ENCODE results near the gene IKZF2. TPM values are rescaled to one million over a fixed set of nuclear protein-coding genes. Genes with fewer than 3 reads are reported as not detected.
"Not testable (repeated sequence)": the region's sequence is repeated elsewhere in the genome, so short reads cannot be mapped to it uniquely, and the experiment has no call there.

The IKZF2 gene
- total RNA-seq, 1 donor from 2014 or later: 29.2 TPM

DNA sequence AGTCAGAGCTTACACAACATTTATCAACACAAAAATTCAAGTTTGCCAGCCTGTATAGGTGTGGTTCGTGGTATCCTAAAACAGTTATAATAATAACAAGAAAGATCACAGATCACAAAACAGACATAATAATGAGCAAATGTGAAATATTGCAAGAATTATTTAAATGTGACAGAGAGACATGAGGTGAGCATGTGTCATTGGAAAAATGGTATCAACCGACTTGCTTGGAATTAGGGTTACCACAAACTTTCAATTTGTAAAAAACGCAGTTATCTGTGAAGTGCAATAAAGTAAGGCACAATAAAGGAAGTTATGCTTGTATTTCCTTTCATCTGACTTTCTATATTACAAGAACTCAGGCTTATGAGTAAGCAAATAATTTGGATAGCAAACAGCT is 116.8 kb downstream of the IKZF2 start:
- Histone ChIP-seq H3K9me3 (no peaks in the 10 kb centered on the region), H3K4me3 (no peak overlapping the region), H3K36me3 (no peaks in the 10 kb centered on the region), H3K4me1 (peaks cover 6% of the 10 kb centered on the region), H3K27me3 (no peaks in the 10 kb centered on the region), H3K27ac (no peak overlapping the region)
- TF ChIP-seq POLR2A (IDR thresholded peaks at IDR 0.05): no peak
- no peak for TF ChIP-seq POLR2AphosphoS5 (IDR thresholded peaks at IDR 0.05; ENCODE audit: insufficient read depth in 1 of 2, low read depth in 1 of 2)
- TF ChIP-seq, protein P1, sequence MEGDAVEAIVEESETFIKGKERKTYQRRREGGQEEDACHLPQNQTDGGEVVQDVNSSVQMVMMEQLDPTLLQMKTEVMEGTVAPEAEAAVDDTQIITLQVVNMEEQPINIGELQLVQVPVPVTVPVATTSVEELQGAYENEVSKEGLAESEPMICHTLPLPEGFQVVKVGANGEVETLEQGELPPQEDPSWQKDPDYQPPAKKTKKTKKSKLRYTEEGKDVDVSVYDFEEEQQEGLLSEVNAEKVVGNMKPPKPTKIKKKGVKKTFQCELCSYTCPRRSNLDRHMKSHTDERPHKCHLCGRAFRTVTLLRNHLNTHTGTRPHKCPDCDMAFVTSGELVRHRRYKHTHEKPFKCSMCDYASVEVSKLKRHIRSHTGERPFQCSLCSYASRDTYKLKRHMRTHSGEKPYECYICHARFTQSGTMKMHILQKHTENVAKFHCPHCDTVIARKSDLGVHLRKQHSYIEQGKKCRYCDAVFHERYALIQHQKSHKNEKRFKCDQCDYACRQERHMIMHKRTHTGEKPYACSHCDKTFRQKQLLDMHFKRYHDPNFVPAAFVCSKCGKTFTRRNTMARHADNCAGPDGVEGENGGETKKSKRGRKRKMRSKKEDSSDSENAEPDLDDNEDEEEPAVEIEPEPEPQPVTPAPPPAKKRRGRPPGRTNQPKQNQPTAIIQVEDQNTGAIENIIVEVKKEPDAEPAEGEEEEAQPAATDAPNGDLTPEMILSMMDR (IDR thresholded peaks at IDR 0.05): no peak
- intact Hi-C loops (cut with DNase I): no loop called here
- no peak for DNase-seq (ENCODE audit: extremely low spot score in 2 of 2)

DNA sequence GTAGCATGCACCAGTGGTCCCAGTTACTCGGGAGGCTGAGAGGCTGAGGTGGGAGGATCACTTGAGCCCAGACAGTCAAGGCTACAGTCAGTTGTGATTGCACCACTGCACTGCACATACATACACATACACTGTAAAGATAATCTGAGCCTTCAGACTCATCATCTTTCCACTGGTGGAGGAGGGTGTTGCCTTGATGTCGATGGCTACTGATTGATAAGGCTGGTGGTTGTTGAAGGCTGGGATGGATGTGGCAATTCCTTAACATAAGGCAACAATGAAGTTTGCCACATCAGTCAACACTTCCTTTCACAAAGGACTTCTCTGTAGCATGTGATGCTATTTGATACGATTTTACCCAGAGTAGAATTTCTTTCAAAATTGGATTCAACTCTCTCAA is 118.8 kb downstream of the IKZF2 start:
- Histone ChIP-seq H3K27ac (no peak overlapping the region), H3K27me3 (no peaks in the 10 kb centered on the region), H3K36me3 (no peaks in the 10 kb centered on the region), H3K4me3 (no peak overlapping the region), H3K4me1 (no peaks in the 10 kb centered on the region), H3K9me3 (no peaks in the 10 kb centered on the region)
- TF ChIP-seq POLR2A (IDR thresholded peaks at IDR 0.05): no peak
- no peak for TF ChIP-seq POLR2AphosphoS5 (IDR thresholded peaks at IDR 0.05; ENCODE audit: insufficient read depth in 1 of 2, low read depth in 1 of 2)
- TF ChIP-seq, protein P1 (IDR thresholded peaks at IDR 0.05): no peak
- intact Hi-C loops (cut with DNase I): no loop called here
- no peak for DNase-seq (ENCODE audit: extremely low spot score in 2 of 2)

DNA sequence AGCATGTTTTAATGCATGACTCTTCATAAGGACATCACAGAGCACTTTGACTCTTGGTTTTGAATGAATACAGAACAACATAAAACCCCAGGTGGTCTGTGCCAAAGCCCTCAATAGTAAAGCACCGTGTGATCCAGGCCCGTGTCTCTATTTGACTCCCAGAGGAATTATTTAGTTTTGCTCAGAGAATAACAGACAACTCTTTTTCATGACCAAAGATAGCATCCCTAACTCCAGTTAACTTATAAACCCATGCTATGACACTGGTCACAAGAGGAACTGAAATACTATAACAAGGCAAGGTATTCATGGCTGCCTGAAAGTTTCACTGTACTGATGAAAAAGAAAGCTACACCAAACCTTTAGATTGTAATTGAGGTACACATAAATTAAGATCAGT is 128.4 kb downstream of the IKZF2 start:
- Histone ChIP-seq H3K27me3 (no peaks in the 10 kb centered on the region), H3K36me3 (no peaks in the 10 kb centered on the region), H3K27ac (no peak overlapping the region), H3K9me3 (no peaks in the 10 kb centered on the region), H3K4me3 (no peak overlapping the region), H3K4me1 (no peaks in the 10 kb centered on the region)
- DNase-seq (ENCODE audit: extremely low spot score in 2 of 2): no peak
- TF ChIP-seq, protein P1 (IDR thresholded peaks at IDR 0.05): no peak
- intact Hi-C loops (cut with DNase I): no loop called here

DNA sequence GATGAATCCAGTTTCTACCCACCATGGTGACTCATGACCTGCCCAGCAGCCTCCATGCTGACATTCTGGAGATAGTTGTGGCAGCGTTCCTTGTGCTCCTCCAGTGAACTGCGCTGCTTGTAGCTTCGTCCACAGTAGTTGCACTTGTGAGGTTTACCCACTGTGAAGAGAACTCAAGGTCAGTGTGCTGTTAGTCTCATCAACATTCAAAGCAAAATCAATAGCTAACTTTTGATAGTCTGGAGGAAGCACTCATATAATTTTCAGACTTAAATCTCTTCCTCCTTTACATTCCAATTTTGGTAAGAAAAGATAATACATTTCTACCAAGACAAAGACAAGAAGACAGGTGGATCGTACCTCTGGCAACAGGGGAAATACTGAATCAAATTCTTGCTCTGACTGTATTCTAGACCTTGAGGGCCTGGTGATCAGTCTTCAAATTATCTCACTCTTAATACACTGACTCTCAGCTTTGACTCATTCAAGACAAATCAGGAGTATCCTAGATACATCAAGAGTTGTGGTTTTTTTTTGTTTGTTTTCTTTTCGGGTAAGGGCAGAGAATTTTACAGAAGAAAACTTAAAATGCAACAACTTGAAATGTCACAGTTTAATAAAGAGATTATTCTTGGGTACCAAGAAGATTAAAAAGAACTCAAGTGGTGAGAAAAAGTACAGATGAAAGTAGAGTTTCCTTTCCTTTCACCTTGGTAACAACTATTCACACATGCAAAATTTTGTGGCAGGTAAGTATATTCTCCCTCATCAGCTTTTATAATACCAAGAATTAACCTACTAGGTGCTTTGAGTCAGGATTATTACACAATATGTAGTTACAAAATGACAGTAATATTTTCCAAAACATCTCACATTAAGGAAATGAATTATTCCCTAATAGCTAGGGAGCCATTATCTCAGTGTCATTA is 129.2 kb downstream of the IKZF2 start:
- Histone ChIP-seq H3K36me3 (no peaks in the 10 kb centered on the region), H3K4me1 (no peaks in the 10 kb centered on the region), H3K27me3 (no peaks in the 10 kb centered on the region), H3K4me3 (no peak overlapping the region), H3K9me3 (no peaks in the 10 kb centered on the region), H3K27ac (no peak overlapping the region)
- no peak for TF ChIP-seq POLR2AphosphoS5 (IDR thresholded peaks at IDR 0.05; ENCODE audit: insufficient read depth in 1 of 2, low read depth in 1 of 2)
- TF ChIP-seq, protein P1 (IDR thresholded peaks at IDR 0.05): no peak
- no peak for DNase-seq (ENCODE audit: extremely low spot score in 2 of 2)
- intact Hi-C loops (cut with DNase I): no loop called here

DNA sequence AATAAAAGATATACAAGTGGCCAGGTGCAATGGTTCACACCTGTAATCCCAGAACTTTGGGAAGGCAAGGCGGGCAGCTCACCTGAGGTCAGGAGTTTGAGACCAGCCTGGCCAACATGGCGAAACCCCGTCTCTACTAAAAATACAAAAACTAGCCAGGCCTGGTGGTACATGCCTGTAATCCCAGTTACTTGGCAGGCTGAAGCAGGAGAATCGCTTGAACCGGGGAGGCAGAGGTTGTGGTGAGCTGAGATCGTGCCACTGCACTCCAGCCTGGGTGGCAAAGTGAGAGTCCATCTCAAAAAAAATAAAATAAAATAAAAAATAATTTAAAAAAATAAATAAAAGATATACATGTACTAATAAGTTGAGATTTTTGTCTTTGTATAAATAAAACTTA is 130.5 kb downstream of the IKZF2 start:
- H3K4me3 ChIP-seq; H3K27ac ChIP-seq; H3K9me3 ChIP-seq; intact Hi-C loops (cut with DNase I); H3K36me3 ChIP-seq; DNase-seq (ENCODE audit: extremely low spot score in 2 of 2); H3K4me1 ChIP-seq; H3K27me3 ChIP-seq: not testable (repeated sequence)
